ENCODE results near the gene C9orf50.
"Not testable (repeated sequence)": the region's sequence is repeated elsewhere in the genome, so short reads cannot be mapped to it uniquely, and the experiment has no call there.

C9orf50 gene, protein sequence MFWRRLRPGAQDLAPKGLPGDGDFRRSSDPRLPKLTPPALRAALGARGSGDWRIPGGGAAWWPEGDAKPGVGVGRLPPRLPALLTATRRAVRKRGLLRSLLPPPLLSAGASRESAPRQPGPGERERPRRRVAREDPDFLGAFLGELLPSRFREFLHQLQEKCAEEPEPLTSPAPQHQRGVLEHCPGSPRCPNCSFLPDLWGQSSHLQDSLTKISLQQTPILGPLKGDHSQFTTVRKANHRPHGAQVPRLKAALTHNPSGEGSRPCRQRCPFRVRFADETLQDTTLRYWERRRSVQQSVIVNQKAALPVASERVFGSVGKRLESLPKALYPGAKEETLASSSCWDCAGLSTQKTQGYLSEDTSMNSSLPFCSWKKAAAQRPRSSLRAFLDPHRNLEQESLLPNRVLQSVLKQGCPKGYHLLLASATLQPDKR

DNA sequence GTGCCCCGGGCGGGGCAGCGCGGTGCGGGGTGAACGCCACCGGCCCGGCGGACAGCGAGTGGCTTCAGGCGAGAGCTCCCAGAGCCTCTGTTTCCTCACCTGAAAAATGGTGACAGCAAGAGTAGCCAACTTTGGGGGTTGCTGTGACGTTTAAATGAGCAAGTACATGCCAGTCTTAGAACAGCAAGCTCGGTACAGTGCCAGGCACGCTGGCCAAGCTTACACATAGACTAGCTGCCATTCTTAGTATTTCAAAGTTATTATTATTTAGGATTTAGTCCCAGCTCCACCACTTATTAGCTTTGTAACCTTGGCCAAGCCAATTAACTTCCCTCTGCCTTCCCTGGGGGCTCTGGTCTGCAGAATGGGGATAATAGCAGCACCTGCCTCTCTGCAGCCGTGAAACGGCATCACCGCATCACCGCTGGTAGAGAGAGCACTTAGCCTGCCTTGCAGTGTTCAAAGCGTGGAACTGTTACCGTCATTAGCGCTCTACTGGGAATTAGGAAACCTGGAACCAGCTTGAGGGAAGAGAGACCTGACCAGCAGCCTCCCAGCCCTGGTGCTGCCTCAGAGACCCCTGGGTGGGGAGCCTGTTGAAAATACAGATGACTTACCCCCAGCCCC is at the start of gene C9orf50:
Gene C9orf50, minus strand, starts transcription at position 433 of the 627 bp plus-strand sequence. CDS start 527 bp downstream, outside the sequence.
- peak; percentile 46 for DNase-seq

DNA sequence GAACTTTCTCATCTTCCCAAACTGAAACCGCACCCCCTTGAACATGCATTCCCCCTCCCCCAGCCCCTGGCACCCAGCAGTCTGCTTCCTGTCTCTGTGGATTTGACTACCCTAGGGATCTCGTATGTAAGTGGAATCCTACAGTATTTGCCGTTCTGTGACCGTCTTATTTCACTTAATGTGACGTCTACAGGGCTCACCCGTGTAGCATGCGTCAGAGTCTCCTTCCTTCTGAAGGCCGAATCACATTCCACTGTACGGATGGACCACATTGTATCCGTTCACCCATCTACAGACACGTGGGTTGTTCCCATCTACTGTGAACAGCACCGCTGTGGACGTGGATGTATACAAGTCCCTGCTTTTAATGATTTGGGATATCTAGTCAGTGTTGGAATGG is 49.0 kb upstream of the C9orf50 start:
- DNase-seq, result no peak

DNA sequence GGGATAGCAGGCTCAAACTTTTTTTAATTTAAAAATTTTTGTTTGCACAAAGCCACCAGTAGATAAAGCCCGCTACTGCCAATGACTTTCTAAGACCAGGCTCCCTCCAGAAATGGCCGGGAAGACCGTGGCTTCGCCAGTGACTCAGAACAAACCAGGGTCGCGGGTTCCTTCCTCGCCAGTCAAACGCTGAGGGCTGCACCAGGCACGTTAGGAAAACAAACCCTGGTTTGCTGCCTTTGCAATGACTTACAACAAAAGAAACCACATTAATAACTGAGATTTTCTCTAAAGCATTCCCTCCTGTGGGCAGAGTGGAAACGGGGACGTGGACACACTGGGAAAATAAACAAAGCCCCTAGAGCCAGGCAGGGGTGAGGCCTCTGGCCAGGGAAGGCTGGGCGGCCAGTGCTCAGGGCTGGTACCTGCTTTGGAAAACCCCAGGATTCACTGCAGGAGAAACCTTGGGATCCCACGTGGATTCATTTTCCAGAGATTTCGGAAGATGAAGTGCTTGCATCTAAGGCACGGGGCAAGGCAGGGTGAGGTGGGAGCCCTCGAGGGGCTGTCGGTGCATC is 48.3 kb upstream of the C9orf50 start:
- no peak for DNase-seq

- no peak for DNase-seq
Measured at GRCh38 chr9:129667850-129668249, 46.9 kb upstream of the C9orf50 start.

GRCh38 chr9:129667378-129667777 is 46.5 kb upstream of the C9orf50 start:
- no peak for DNase-seq

GRCh38 chr9:129666575-129666974 is 45.7 kb upstream of the C9orf50 start:
- DNase-seq, result no peak

DNA sequence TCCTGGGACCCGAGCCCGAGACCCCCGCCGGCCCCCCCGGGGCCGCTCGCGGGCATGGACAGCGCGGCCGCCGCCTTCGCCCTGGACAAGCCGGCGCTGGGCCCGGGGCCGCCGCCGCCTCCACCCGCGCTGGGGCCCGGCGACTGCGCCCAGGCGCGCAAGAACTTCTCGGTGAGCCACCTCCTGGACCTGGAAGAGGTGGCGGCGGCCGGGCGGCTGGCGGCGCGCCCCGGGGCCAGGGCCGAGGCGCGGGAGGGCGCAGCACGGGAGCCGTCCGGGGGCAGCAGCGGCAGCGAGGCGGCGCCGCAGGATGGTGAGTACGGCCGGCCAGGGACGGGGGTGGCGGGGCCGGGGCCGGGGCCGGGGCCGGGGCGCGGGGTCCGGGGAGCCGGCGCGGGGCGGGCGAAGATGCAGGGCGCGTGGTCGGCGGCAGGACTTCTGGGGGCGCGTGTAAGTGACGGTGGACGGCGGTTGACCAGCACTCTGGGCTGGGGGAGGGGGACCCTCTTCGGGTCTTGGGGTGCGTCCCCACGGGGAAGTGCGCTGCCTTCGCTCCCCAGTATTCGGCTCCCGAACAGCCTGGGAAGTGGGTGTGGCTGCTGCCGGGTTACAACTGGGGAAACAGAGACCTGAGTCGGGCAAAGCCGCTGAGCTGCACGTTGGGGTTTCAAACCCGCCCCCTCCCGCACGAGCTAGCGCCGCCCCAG is 45.1 kb upstream of the C9orf50 start:
- DNase-seq, result no peak

- peak; percentile 4 for DNase-seq
Measured at GRCh38 chr9:129665389-129665775, 44.5 kb upstream of the C9orf50 start, which contains the start of gene PRRX2. PRRX2 (plus strand) TSS chr9:129665647; CDS start chr9:129665868, 221 bp downstream.

DNA sequence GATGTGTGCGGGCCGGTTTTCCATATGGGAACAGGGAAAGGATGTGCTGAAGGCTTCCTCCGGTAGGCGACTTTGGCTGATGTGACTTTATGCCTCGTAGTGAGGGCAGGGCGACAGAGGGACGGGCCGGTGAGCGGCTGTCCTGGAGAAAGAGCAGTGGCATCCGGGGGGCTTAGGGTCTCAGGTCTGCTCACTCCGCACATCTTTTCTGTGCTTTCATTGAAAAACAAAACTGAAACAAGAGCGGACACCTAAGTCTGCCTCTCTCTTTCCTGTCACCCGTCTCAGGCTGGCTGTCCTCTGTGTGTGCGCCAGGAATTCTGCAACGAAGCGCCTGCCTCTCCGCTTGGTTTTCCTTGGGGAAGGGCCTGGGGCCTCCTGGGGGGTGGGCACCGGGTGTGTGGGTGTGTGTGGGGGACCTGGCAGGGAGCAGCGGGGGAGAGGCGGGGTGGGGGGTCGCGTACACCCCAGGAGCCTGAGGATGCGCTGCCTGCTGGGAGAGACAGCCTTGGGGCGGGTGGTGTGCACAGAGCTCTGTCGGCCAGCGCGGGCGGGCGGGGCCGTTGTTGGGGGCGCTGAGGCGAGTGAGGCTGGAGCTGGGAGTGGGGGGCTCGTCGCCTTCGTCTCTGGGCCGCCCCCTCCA is 44.0 kb upstream of the C9orf50 start:
- DNase-seq, result no peak

DNA sequence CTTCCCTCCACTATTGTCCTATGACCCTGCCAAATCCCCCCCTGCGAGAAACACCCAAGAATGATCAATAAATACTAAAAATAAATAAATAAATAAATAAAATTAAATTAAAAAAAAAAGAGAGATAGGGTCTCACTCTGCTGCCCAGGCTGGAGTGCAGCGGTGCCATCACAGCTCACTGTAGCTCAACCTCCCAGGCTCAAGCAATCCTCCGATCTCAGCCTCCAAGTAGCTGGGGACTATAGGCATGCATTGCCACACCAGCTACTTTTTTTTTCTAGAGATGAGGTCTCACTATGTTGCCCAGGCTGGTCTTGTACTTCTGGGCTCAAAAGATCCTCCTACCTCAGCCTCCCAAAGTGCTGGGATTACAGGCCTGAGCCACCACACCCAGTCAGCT is 41.3 kb upstream of the C9orf50 start:
- DNase-seq, result not testable (repeated sequence)

DNA sequence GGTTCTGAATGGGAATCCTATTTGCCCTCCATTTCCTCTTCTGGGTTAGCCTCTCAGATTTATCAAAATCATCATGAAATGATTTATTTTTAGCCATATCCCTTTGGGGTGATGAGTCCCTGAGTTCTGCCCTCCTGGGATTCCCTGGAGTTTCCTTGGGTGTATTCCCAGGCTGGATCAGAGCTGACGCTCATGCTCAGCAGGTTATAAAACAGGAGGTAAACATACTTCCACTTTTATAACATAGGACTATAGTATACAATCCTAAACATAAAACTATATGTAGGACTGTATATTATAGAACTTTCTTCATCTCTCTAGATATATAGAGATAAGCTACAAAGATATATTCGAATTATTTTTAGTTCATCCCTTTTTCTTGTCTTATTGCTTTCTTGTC is 40.1 kb upstream of the C9orf50 start:
- no peak for DNase-seq

DNA sequence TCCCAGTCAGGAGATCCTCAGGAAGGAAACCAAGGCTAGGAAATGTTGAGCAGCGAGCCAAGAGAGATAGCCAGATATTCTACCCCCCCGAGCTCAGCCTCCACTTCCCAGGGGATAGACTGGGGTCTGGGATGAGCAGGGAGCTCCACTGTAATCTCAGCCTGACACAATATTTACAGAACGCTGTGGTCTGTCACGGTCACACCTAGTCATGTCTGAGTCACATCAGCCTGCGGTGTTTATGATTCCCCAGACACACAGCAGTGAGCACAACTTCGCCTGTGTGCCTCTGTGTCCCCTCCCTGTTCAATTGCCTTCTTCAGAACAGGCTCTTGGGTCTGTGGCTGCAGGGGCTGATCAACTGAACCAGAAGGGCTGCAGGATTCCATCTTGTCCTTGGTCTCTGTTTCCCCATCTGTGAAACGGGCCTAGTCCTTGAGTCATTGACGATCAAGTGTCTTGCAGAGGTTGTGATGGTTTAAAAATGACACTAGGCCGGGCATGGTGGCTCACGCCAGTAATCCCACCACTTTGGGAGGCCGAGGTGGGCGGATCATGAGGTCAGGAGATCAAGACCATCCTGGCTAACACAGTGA is 36.0 kb upstream of the C9orf50 start:
- DNase-seq, result no peak

- DNase-seq, result no peak
Measured at GRCh38 chr9:129655696-129656095, 34.8 kb upstream of the C9orf50 start.

- no peak for DNase-seq
Measured at GRCh38 chr9:129655154-129655553, 34.3 kb upstream of the C9orf50 start.

DNA sequence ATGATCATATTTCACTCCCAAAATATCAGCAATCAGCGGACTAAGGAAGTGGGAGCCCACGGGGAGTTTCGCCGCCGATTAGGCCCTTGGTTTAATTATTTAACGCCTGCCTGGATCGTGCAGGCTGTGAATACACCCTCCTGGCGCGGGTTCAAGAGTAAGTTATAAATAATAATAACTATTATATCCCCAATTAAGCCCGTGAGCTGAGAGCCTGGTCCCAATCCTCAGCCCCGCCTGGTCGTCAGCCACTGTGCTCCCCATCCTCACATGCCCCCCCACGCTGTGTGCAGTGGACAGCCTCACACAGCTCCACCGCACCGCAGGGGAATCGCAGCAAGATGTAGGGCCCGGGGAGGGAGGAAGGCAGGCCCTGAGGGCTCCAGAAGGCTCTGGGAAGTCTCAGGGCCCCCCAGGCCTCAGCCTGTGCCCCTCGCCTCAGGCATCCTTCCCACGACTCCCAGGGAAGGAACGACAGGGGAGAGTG is 33.7 kb upstream of the C9orf50 start:
- no peak for DNase-seq

GRCh38 chr9:129653823-129654553 is 33.1 kb upstream of the C9orf50 start:
- DNase-seq, result no peak

DNA sequence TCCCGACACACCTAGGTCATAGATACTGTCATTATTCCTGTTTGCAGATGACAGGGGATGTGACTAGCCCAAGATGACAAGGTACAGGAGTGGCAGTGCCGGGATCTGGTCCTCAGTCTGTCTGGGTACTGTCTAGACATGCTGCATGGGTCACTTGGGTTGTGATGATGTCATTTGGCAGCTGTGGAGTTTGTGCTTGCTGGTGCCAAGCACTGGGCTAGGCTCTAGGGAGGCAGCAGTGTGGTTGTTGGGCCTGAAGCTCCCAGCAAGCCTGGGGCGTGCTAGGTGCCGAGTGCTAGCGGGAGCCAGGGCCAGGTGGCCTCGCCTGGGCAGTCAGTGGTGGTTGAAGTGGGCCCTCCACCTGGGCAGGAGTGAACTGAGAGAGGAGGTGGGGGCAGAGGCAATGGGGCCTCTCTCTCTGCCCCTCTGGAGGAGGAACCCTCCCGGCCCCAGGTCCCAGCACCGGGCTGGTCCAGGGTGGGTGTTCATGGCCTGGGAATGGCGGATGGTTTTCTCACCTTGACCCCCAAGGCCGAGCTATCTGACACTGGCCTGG is 29.9 kb upstream of the C9orf50 start:
- DNase-seq, result no peak

- DNase-seq, result no peak
Measured at GRCh38 chr9:129649726-129650679, 29.1 kb upstream of the C9orf50 start.

DNA sequence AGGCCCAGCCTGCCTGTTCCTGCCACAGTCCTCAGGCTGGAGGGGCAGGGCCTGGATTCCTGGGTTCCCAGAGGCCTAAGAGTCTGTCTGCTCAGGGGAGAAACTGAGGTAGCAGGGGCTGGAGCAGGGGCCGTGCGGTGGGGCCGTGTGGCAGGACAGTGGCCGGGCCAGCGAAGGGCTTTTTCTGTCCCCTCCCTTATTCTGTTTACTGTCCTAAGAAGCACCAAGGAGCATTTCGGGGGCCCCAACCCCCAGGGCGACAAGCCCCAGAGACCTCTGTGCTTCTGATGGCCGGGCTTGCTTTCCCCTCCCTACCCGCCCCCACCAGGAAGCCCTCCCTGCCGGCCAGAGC is 27.8 kb upstream of the C9orf50 start:
- no peak for DNase-seq
